Activated naive CD8-positive, alpha-beta T cell treated with anti-CD3 and anti-CD28 coated beads for 36 hours (primary cell): ENCODE results near the gene DAND5. TPM values are rescaled to one million over a fixed set of nuclear protein-coding genes. Genes with fewer than 3 reads are reported as not detected.

Source experiments
- DNase-seq: peaks from one replicate; pipeline ENCODE4 v3.0.0; 2021
- H3K27ac Mint-ChIP-seq: one replicate; pipeline ENCODE4 v1.8.0; 2022; ENCODE audit warnings: mild to moderate bottlenecking, moderate library complexity, mixed read lengths
- H3K27me3 Mint-ChIP-seq: one replicate; pipeline ENCODE4 v1.8.0; 2022; ENCODE audit warnings: mild to moderate bottlenecking, mixed read lengths
- H3K36me3 Mint-ChIP-seq: one replicate; pipeline ENCODE4 v1.8.0; 2021; ENCODE audit warnings: mild to moderate bottlenecking, mixed read lengths
- H3K4me1 Mint-ChIP-seq: one replicate; pipeline ENCODE4 v1.8.0; 2021; ENCODE audit warnings: mixed read lengths
- H3K4me3 Mint-ChIP-seq: one replicate; pipeline ENCODE4 v1.8.0; 2022; ENCODE audit warnings: mild to moderate bottlenecking, moderate library complexity, mixed read lengths
- H3K9me3 Mint-ChIP-seq: one replicate; pipeline ENCODE4 v1.8.0; 2022; ENCODE audit warnings: mixed read lengths
- total RNA-seq, 2 experiments: library from RNA; stranded (reverse); gene quantifications; one replicate each; pipeline ENCODE4 v1.2.3, GENCODE V29; 2021

The DAND5 gene
- total RNA-seq, 2 experiments from 2014 or later = not detected

GRCh38 chr19:13014101-13014920, 44.9 kb downstream of the DAND5 start:
- H3K27me3 Mint-ChIP-seq = peaks cover 73% of the 10 kb centered on the region
- H3K4me3 Mint-ChIP-seq = peak overlapping the region; percentile 74
- peaks cover 2% of the 10 kb centered on the region for H3K36me3 Mint-ChIP-seq
- H3K4me1 Mint-ChIP-seq = peaks cover 29% of the 10 kb centered on the region
- H3K27ac Mint-ChIP-seq = peak overlapping the region; percentile 20
- no peak for DNase-seq
- peaks cover 1% of the 10 kb centered on the region for H3K9me3 Mint-ChIP-seq

- H3K36me3 Mint-ChIP-seq = peaks cover 2% of the 10 kb centered on the region
- peaks cover 29% of the 10 kb centered on the region for H3K4me1 Mint-ChIP-seq
- H3K27ac Mint-ChIP-seq = no peak overlapping the region
- H3K27me3 Mint-ChIP-seq = peaks cover 70% of the 10 kb centered on the region
- no peak for DNase-seq
- H3K4me3 Mint-ChIP-seq = no peak overlapping the region
- H3K9me3 Mint-ChIP-seq = peaks cover 1% of the 10 kb centered on the region
These were observed 45.5 kb downstream of the DAND5 start for GRCh38 chr19:13014921-13015280.

- Mint-ChIP-seq H3K27me3 (peaks cover 65% of the 10 kb centered on the region), H3K4me3 (no peak overlapping the region), H3K9me3 (peaks cover 1% of the 10 kb centered on the region), H3K36me3 (peaks cover 2% of the 10 kb centered on the region), H3K27ac (no peak overlapping the region), H3K4me1 (peaks cover 26% of the 10 kb centered on the region)
- no peak for DNase-seq
These were observed 46.2 kb downstream of the DAND5 start for GRCh38 chr19:13015361-13016223.

- Mint-ChIP-seq H3K4me1 (peaks cover 24% of the 10 kb centered on the region), H3K27ac (no peak overlapping the region), H3K9me3 (peaks cover 1% of the 10 kb centered on the region), H3K27me3 (peaks cover 61% of the 10 kb centered on the region), H3K36me3 (peaks cover 2% of the 10 kb centered on the region), H3K4me3 (no peak overlapping the region)
- DNase-seq = no peak
These were observed 46.9 kb downstream of the DAND5 start for GRCh38 chr19:13016245-13016627.

GRCh38 chr19:13016628-13017305, 47.4 kb downstream of the DAND5 start:
- Mint-ChIP-seq H3K4me3 (no peak overlapping the region), H3K27me3 (peaks cover 57% of the 10 kb centered on the region), H3K27ac (no peak overlapping the region), H3K9me3 (no peaks in the 10 kb centered on the region), H3K36me3 (peaks cover 2% of the 10 kb centered on the region), H3K4me1 (peaks cover 24% of the 10 kb centered on the region)
- DNase-seq = no peak

GRCh38 chr19:13017306-13018034, 48.1 kb downstream of the DAND5 start:
- H3K27me3 Mint-ChIP-seq = peaks cover 56% of the 10 kb centered on the region
- H3K36me3 Mint-ChIP-seq = peaks cover 2% of the 10 kb centered on the region
- peaks cover 24% of the 10 kb centered on the region for H3K4me1 Mint-ChIP-seq
- H3K9me3 Mint-ChIP-seq = no peaks in the 10 kb centered on the region
- no peak overlapping the region for H3K4me3 Mint-ChIP-seq
- no peak for DNase-seq
- no peak overlapping the region for H3K27ac Mint-ChIP-seq

GRCh38 chr19:13018035-13018914, 48.9 kb downstream of the DAND5 start:
- H3K4me1 Mint-ChIP-seq = peaks cover 23% of the 10 kb centered on the region
- peaks cover 55% of the 10 kb centered on the region for H3K27me3 Mint-ChIP-seq
- peaks cover 2% of the 10 kb centered on the region for H3K36me3 Mint-ChIP-seq

GRCh38 chr19:13019332-13019731, 50.0 kb downstream of the DAND5 start:
- Mint-ChIP-seq H3K27ac (no peak overlapping the region), H3K4me3 (no peak overlapping the region), H3K36me3 (peaks cover 3% of the 10 kb centered on the region), H3K4me1 (peaks cover 21% of the 10 kb centered on the region), H3K27me3 (peaks cover 57% of the 10 kb centered on the region), H3K9me3 (no peaks in the 10 kb centered on the region)
- no peak for DNase-seq

More at GRCh38 chr19:13018035-13018914, 48.9 kb downstream of the DAND5 start:
- no peak for DNase-seq
- Mint-ChIP-seq H3K9me3 (no peaks in the 10 kb centered on the region), H3K27ac (no peak overlapping the region), H3K4me3 (no peak overlapping the region)

GRCh38 chr19:13020002-13020414, 50.6 kb downstream of the DAND5 start:
- Mint-ChIP-seq H3K27ac (no peak overlapping the region), H3K36me3 (peaks cover 4% of the 10 kb centered on the region), H3K27me3 (peaks cover 57% of the 10 kb centered on the region), H3K4me3 (no peak overlapping the region), H3K4me1 (peaks cover 19% of the 10 kb centered on the region), H3K9me3 (no peaks in the 10 kb centered on the region)
- no peak for DNase-seq

- peaks cover 53% of the 10 kb centered on the region for H3K27me3 Mint-ChIP-seq
- DNase-seq = no peak
- no peaks in the 10 kb centered on the region for H3K9me3 Mint-ChIP-seq
- H3K4me3 Mint-ChIP-seq = peak overlapping the region; percentile 46
- peaks cover 19% of the 10 kb centered on the region for H3K4me1 Mint-ChIP-seq
- peaks cover 4% of the 10 kb centered on the region for H3K36me3 Mint-ChIP-seq
- no peak overlapping the region for H3K27ac Mint-ChIP-seq
These were observed 52.9 kb downstream of the DAND5 start for GRCh38 chr19:13022111-13022858.

- Mint-ChIP-seq H3K9me3 (no peaks in the 10 kb centered on the region), H3K27me3 (peaks cover 47% of the 10 kb centered on the region), H3K27ac (no peak overlapping the region), H3K36me3 (peaks cover 4% of the 10 kb centered on the region), H3K4me1 (peaks cover 19% of the 10 kb centered on the region), H3K4me3 (peak overlapping the region; percentile 73)
- no peak for DNase-seq
These were observed 53.7 kb downstream of the DAND5 start for GRCh38 chr19:13022859-13023636.

- DNase-seq = no peak
- peak overlapping the region; percentile 73 for H3K4me3 Mint-ChIP-seq
- peaks cover 47% of the 10 kb centered on the region for H3K27me3 Mint-ChIP-seq
- H3K4me1 Mint-ChIP-seq = peaks cover 19% of the 10 kb centered on the region
- H3K36me3 Mint-ChIP-seq = peaks cover 4% of the 10 kb centered on the region
- no peaks in the 10 kb centered on the region for H3K9me3 Mint-ChIP-seq
- no peak overlapping the region for H3K27ac Mint-ChIP-seq
These were observed 54.3 kb downstream of the DAND5 start for GRCh38 chr19:13023656-13024055.
